ES-I3 (cell line): ENCODE measurements around the gene FTH1.
"Not testable (repeated sequence)": the region's sequence is repeated elsewhere in the genome, so short reads cannot be mapped to it uniquely, and the experiment has no call there.

Experiments
- H3K36me3 ChIP-seq: 2 replicates; pipeline ENCODE4 v1.6.1; 2013; ENCODE audit warnings: mild to moderate bottlenecking, low read length, control low read depth, moderate library complexity; ENCODE audit not compliant: insufficient read depth
- H3K4me1 ChIP-seq: 2 replicates; pipeline ENCODE4 v1.6.1; 2013; ENCODE audit warnings: mild to moderate bottlenecking, control low read depth, low read length; ENCODE audit not compliant: insufficient read depth
- H3K9ac ChIP-seq: 2 replicates; pipeline ENCODE4 v1.6.1; 2013; ENCODE audit warnings: low read depth, mild to moderate bottlenecking, low read length, moderate library complexity
- H3K9me3 ChIP-seq: 2 replicates; pipeline ENCODE4 v1.6.1; 2013; ENCODE audit warnings: mild to moderate bottlenecking, low read length, moderate library complexity; ENCODE audit not compliant: control insufficient read depth, insufficient read depth

Gene FTH1

DNA sequence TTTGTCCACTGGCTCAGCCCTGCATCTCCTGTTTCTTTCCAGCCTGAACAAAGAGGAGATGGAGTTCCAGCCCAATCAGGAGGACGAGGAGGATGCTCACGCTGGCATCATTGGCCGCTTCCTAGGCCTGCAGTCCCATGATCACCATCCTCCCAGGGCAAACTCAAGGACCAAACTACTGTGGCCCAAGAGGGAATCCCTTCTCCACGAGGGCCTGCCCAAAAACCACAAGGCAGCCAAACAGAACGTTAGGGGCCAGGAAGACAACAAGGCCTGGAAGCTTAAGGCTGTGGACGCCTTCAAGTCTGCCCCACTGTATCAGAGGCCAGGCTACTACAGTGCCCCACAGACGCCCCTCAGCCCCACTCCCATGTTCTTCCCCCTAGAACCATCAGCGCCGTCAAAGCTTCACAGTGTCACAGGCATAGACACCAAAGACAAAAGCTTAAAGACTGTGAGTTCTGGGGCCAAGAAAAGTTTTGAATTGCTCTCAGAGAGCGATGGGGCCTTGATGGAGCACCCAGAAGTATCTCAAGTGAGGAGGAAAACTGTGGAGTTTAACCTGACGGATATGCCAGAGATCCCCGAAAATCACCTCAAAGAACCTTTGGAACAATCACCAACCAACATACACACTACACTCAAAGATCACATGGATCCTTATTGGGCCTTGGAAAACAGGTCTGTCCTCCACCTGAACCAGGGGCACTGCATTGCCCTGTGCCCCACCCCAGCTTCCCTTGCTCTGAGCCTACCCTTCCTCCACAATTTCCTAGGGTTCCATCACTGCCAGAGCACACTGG lies 5.0 kb downstream of the FTH1 start:
- 0 out of 2 replicates have a peak, but pooled peaks cover 6% of the 10 kb centered on the region for H3K4me1 ChIP-seq
- H3K9ac ChIP-seq: no peak overlapping the region
- peaks cover 24% of the 10 kb centered on the region for H3K36me3 ChIP-seq
- no peaks in the 10 kb centered on the region for H3K9me3 ChIP-seq

DNA sequence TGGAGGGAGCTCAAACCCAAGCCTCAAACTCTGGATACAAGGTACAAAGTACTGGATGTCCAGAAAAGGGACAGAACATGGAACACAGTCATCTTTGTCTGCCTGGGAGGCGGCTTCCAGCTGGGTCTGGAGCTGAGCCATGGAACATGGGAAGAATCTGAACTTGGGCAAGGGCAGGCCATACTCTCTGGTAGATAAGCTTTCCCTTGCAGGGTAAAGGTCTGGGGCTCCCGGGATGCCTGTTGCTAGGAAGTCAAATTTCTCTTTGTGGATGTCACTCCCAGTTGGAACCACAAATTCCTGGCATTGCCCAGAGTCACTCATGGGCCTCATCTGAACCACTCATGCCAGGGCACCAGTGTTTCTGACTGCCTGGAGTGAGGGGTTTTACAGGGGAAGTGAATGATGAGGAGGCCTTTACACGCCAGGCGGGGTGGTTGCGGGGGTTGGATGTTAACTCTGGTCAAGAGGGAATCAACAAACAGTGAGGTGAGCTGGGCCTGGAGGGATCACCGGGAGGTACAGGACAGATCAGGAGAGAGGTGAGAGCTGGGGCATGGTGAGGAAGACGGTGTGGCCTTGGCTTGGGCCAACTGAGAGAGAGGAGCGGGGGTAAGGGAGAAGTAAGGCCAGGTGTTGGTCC lies 5.7 kb downstream of the FTH1 start:
- Histone ChIP-seq H3K9me3 (no peaks in the 10 kb centered on the region), H3K9ac (no peak overlapping the region), H3K4me1 (0 out of 2 replicates have a peak, but pooled peaks cover 6% of the 10 kb centered on the region), H3K36me3 (peaks cover 24% of the 10 kb centered on the region)

DNA sequence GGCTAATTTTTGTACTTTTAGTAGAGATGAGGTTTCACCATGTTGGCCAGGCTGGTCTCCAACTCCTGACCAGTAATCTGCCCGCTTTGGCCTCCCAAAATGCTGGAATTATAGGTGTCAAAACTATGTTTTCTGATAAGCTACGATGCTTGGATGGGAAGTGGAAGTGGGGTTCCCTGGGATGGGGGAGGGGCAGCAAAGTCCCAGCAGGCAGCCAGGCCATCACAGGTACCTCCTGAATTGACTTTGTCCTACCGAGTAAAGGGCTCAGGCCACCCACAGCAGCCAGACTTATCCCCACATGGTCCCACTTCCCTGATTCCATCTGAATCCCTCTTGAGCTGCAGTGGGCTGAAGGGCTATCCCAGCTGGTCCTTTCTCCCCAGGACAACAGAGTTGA lies 6.9 kb downstream of the FTH1 start:
- Histone ChIP-seq H3K9ac (no peak overlapping the region), H3K4me1 (peaks cover 6% of the 10 kb centered on the region; the same call in 1 of the 2 replicates), H3K9me3 (no peaks in the 10 kb centered on the region), H3K36me3 (peaks cover 17% of the 10 kb centered on the region)

DNA sequence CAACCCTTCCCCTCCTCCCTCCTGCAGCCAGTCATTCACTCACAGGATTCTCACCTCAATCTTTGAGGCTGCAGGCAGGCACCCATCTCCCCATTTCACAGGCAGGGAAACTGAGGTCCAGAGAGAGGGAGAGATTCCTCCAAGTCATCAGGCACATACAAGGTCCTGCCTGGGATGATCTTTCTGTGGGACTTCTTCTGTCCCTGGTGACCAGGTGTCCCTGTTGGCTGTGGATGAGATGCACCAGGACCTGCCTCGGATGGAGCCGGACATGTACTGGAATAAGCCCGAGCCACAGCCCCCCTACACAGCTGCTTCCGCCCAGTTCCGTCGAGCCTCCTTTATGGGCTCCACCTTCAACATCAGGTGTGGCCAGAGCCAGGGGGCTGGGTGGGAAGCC lies 7.8 kb downstream of the FTH1 start:
- Histone ChIP-seq H3K36me3 (peaks cover 8% of the 10 kb centered on the region), H3K4me1 (no peaks in the 10 kb centered on the region; the same call in 1 of the 2 replicates), H3K9ac (no peak overlapping the region), H3K9me3 (no peaks in the 10 kb centered on the region)

DNA sequence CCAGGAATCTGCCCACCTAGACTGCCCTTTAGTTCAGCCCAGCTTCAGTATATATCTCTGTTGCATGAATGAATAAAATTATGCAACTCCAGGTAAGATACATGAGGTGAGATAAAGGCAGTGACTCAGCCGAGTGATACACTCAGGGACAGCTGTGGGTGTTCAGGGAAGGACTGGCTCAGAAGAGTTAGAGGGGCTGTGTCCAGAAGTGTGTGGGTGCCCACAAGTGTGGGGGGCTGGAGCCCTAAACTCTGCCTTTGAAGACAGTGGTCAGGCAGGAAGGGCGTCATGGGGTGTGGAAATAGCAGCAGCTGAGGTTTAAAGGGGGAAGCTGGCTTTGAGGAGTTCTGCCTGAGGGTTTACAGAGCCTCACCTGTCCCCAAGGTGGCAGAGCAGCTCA lies 8.3 kb downstream of the FTH1 start:
- Histone ChIP-seq H3K36me3 (peaks cover 3% of the 10 kb centered on the region), H3K9ac (no peak overlapping the region), H3K4me1 (no peaks in the 10 kb centered on the region; the same call in 1 of the 2 replicates), H3K9me3 (no peaks in the 10 kb centered on the region)

- H3K9ac ChIP-seq: no peak overlapping the region
- H3K9me3 ChIP-seq: no peaks in the 10 kb centered on the region
- no peaks in the 10 kb centered on the region for H3K36me3 ChIP-seq
- H3K4me1 ChIP-seq: no peaks in the 10 kb centered on the region; the same call in 1 of the 2 replicates
These were observed 8.8 kb downstream of the FTH1 start for GRCh38 chr11:61958590-61958989.

- Histone ChIP-seq H3K9me3 (no peaks in the 10 kb centered on the region), H3K9ac (no peak overlapping the region), H3K36me3 (no peaks in the 10 kb centered on the region), H3K4me1 (no peaks in the 10 kb centered on the region; the same call in 1 of the 2 replicates)
These were observed 10.2 kb downstream of the FTH1 start for GRCh38 chr11:61957021-61957770.

DNA sequence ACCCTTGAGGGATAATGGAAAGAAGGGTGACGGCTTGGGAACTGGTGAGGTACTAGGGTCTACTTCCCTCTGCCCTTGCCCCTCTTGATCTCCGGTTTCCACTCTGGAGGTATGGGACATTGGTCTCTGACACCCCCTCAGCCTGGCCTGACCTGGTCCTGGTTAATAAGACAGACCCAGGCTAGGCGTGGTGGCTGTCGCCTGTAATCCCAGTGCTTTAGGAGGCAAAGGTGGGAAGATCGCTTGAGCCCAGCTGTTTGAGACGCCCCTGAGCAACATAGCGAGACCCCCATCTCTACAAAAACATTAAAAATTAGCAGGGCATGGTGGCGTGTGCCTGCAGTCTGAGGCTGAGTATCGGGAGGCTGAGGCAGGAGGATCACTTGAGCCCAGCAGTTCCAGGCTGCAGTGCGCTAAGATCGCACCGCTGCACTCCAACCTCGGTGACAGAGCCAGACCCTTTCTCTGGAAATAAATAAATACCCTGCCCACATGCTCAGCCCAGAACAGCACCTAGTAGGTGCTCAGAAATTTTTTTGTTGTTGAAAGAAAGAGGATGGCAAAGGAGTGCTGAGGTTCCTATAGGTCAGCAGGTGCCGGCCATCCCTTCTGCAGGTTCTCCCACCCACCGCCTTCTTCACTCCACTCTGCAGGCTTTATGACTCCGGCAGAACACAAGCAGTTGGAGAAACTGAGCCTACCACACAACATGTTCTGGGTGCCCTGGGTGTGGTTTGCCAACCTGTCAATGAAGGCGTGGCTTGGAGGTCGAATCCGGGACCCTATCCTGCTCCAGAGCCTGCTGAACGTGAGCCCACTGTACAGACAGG lies 11.0 kb downstream of the FTH1 start:
- no peaks in the 10 kb centered on the region for H3K36me3 ChIP-seq
- no peaks in the 10 kb centered on the region; the same call in 1 of the 2 replicates for H3K4me1 ChIP-seq
- no peaks in the 10 kb centered on the region for H3K9me3 ChIP-seq
- H3K9ac ChIP-seq: peak overlapping the region; percentile 62; the same call in 1 of the 2 replicates

- no peaks in the 10 kb centered on the region for H3K36me3 ChIP-seq
- peak overlapping the region; percentile 62 for H3K9ac ChIP-seq
- H3K4me1 ChIP-seq: no peaks in the 10 kb centered on the region; the same call in none of the 2 replicates
- H3K9me3 ChIP-seq: no peaks in the 10 kb centered on the region
These were observed 11.9 kb downstream of the FTH1 start for GRCh38 chr11:61955422-61956135.

GRCh38 chr11:61954851-61955421 lies 12.5 kb downstream of the FTH1 start:
- Histone ChIP-seq H3K9ac (peak overlapping the region; percentile 62), H3K4me1 (peaks cover 2% of the 10 kb centered on the region), H3K9me3 (no peaks in the 10 kb centered on the region), H3K36me3 (no peaks in the 10 kb centered on the region)

- Histone ChIP-seq H3K36me3 (no peaks in the 10 kb centered on the region), H3K4me1 (peaks cover 5% of the 10 kb centered on the region), H3K9me3 (no peaks in the 10 kb centered on the region), H3K9ac (peak overlapping the region; percentile 62; the same call in 1 of the 2 replicates)
These were observed 13.2 kb downstream of the FTH1 start for GRCh38 chr11:61954106-61954850.

DNA sequence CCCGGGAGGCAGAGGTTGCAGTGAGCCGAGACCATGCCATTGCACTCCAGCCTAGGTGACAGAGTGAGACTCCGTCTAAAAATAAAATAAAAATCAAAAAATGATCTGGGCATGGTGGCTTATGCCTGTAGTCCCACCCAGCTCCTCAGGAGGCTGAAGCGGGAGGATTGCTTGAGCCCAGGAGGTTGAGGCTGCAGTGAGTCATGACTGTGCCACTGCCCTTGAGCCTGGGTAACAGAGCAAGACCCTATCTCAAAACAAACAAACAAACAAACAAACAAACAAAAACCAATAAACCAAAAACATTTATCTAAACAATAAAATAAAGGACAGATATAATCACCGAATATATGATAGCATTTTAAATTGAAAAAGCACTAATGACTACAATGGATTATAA lies 13.8 kb downstream of the FTH1 start:
- not testable (repeated sequence) for H3K9ac ChIP-seq, H3K4me1 ChIP-seq, H3K36me3 ChIP-seq, H3K9me3 ChIP-seq
